CD4-positive, alpha-beta T cell (primary cell): Measurements from ENCODE around the gene GAREM2. TPM values are rescaled to one million over a fixed set of nuclear protein-coding genes. Genes with fewer than 3 reads are reported as not detected.
A peak's percentile ranks its signal among the peaks of the same experiment; 100 is the strongest.

Experiments
- ATAC-seq: fragments of 200-7000 bp; cut with Tn5 transposase; one replicate; pipeline ENCODE4 v1.10.0; 2022; ENCODE audit warnings: mild to moderate bottlenecking; ENCODE audit not compliant: poor library complexity
- CTCF ChIA-PET: fragments of 350-600 bp; sonication (Branson Sonifier 250); formaldehyde crosslinking; loops from one replicate; lab custom pipeline; 2021; ENCODE audit warnings: antibody characterized with exemption, inconsistent platforms; lab: Charles Lee
- POLR2A ChIA-PET: fragments of 350-600 bp; sonication (Branson Sonifier 250); formaldehyde crosslinking; loops from one replicate; lab custom pipeline; 2021; ENCODE audit warnings: antibody characterized with exemption, inconsistent platforms; lab: Charles Lee
- DNase-seq, 14 experiments: peaks; one replicate each; pipeline ENCODE4 v3.0.0-alpha.2; 2013 to 2020; ENCODE audit warnings: mixed read lengths in 2 of 14
- H3K27ac ChIP-seq, 2 donors: one replicate each; pipeline versions ENCODE4 v1.5.1 to v1.7.0; 2013; ENCODE audit warnings: low read length in 2 of 2, low read depth in 1 of 2, mild to moderate bottlenecking in 1 of 2
- H3K27me3 ChIP-seq, 2 experiments: 1 replicate in 1 of 2; 2 replicates in 1 of 2; pipeline versions ENCODE4 v1.6.1 to v1.7.0; 2013; ENCODE audit warnings: low read length in 2 of 2, control low read depth in 1 of 2, mild to moderate bottlenecking in 1 of 2, moderate library complexity in 1 of 2; ENCODE audit not compliant: insufficient read depth in 2 of 2, control insufficient read depth in 1 of 2
- H3K36me3 ChIP-seq: one replicate; pipeline ENCODE4 v1.6.1; 2013; ENCODE audit warnings: low read length, control low read depth; ENCODE audit not compliant: insufficient read depth
- H3K4me1 ChIP-seq: one replicate; pipeline ENCODE4 v1.6.1; 2013; ENCODE audit warnings: low read length, control low read depth; ENCODE audit not compliant: insufficient read depth
- H3K4me3 ChIP-seq: one replicate; pipeline ENCODE4 v1.5.1; 2013; ENCODE audit warnings: mild to moderate bottlenecking, low read length, moderate library complexity
- H3K9me3 ChIP-seq, 2 experiments: 1 replicate in 1 of 2; 2 replicates in 1 of 2; pipeline versions ENCODE4 v1.6.1 to v1.7.0; 2013; ENCODE audit warnings: low read length in 2 of 2, mild to moderate bottlenecking in 2 of 2, control low read depth in 1 of 2, moderate library complexity in 1 of 2; ENCODE audit not compliant: control insufficient read depth in 1 of 2, insufficient read depth in 1 of 2
- H3K27ac Mint-ChIP-seq: one replicate; pipeline ENCODE4 v1.8.0; 2020; ENCODE audit warnings: mixed read lengths
- H3K27me3 Mint-ChIP-seq: one replicate; pipeline ENCODE4 v1.8.0; 2021; ENCODE audit warnings: mixed read lengths
- H3K36me3 Mint-ChIP-seq: one replicate; pipeline ENCODE4 v1.8.0; 2021; ENCODE audit warnings: low read depth, mixed read lengths
- H3K4me1 Mint-ChIP-seq: one replicate; pipeline ENCODE4 v1.8.0; 2021; ENCODE audit warnings: low read depth, mixed read lengths
- H3K4me3 Mint-ChIP-seq: one replicate; pipeline ENCODE4 v1.8.0; 2020; ENCODE audit warnings: mild to moderate bottlenecking, mixed read lengths
- H3K9me3 Mint-ChIP-seq: one replicate; pipeline ENCODE4 v1.8.0; 2020; ENCODE audit warnings: mixed read lengths
- intact Hi-C, 2 experiments: fragments of 100-400 bp; cut with DNase I in 1 of 2; cut with micrococcal nuclease in 1 of 2; formaldehyde crosslinking; loops; one replicate each; pipeline versions ENCODE4 v1.15.1 to v1.9.0; 2023 to 2025; cut with DNase I, micrococcal nuclease
- total RNA-seq, 174 experiments: library from RNA in 2 of 174; stranded (reverse) in 2 of 174; gene quantifications; one replicate each; pipeline ENCODE4 v1.2.3 and lab custom pipeline; 2021 to 2026
- TF ChIP-seq, protein P1 (sequence below): fragments of 200-600 bp; IDR thresholded peaks from one replicate; pipeline ENCODE4 v1.8.0; 2022; ENCODE audit warnings: antibody characterized with exemption, mild to moderate bottlenecking

The GAREM2 gene
- total RNA-seq, 2 experiments from 2014 or later = 4.3 to 7.3 TPM

DNA sequence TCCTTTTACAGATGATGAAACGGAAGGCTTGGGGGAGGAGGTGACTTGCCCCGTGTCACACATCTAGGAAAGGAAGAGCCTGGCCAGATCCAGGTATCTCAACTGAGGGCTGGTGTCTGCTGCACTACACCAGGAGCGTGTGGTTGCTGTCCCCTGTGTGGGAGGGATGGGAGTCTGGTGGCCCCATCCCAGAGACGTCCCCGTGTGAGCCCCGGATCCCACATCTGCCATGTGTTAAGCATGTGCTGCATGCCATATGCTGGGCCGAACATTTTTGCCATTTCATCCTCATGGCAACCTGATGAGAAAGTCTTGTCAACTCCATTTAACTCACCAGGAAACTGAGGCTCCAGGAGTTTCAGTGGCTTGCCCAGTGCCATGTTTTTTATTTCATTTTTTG lies 4.2 kb downstream of the GAREM2 start:
- no peaks in the 10 kb centered on the region for H3K9me3 Mint-ChIP-seq
- intact Hi-C loops = no loop called here
- no peaks in the 10 kb centered on the region for H3K36me3 Mint-ChIP-seq
- peaks cover 0 to 16% of the 10 kb centered on the region in 2 experiments for H3K9me3 ChIP-seq
- H3K4me3 ChIP-seq = no peak overlapping the region
- CTCF ChIA-PET = no interaction called here
- POLR2A ChIA-PET = interaction anchor here (3.3 kb wide), 1 partner anchor 8 kb away, joined by 13 read pairs; no protein-coding TSS in a partner anchor
- TF ChIP-seq, protein P1, sequence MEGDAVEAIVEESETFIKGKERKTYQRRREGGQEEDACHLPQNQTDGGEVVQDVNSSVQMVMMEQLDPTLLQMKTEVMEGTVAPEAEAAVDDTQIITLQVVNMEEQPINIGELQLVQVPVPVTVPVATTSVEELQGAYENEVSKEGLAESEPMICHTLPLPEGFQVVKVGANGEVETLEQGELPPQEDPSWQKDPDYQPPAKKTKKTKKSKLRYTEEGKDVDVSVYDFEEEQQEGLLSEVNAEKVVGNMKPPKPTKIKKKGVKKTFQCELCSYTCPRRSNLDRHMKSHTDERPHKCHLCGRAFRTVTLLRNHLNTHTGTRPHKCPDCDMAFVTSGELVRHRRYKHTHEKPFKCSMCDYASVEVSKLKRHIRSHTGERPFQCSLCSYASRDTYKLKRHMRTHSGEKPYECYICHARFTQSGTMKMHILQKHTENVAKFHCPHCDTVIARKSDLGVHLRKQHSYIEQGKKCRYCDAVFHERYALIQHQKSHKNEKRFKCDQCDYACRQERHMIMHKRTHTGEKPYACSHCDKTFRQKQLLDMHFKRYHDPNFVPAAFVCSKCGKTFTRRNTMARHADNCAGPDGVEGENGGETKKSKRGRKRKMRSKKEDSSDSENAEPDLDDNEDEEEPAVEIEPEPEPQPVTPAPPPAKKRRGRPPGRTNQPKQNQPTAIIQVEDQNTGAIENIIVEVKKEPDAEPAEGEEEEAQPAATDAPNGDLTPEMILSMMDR = no peak
- DNase-seq (no peak), ATAC-seq (no peak)
- H3K4me1 ChIP-seq = peaks cover 32% of the 10 kb centered on the region
- peaks cover 15% of the 10 kb centered on the region for H3K4me1 Mint-ChIP-seq
- no peak overlapping the region for H3K27ac ChIP-seq
- H3K4me3 Mint-ChIP-seq = no peak overlapping the region
- no peaks in the 10 kb centered on the region for H3K36me3 ChIP-seq
- H3K27me3 Mint-ChIP-seq = peaks cover 39% of the 10 kb centered on the region
- H3K27me3 ChIP-seq = peaks cover 39 to 52% of the 10 kb centered on the region in 2 experiments
- no peak overlapping the region for H3K27ac Mint-ChIP-seq

DNA sequence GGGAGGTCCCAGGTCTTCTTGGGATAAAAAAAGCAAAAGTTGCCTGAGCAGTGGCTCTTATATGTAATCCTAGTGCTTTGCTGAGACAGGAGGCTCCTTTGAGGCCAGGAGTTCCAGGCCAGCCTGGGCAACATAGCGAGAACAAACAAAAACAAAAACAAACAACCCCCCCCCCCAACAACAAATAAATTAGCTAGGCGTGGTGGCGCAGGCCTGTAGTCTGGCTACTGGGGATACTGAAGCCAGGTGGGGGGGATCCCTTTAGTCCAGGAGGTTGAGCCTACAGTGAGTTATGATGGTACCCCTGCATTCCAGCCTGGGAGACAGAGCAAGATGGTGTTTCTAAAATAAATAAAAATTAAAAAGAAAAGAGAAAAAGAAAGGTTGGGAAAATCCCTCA lies 5.4 kb downstream of the GAREM2 start:
- Mint-ChIP-seq H3K4me1 (peaks cover 12% of the 10 kb centered on the region), H3K9me3 (no peaks in the 10 kb centered on the region), H3K36me3 (no peaks in the 10 kb centered on the region), H3K27ac (no peak overlapping the region), H3K27me3 (peaks cover 36% of the 10 kb centered on the region), H3K4me3 (no peak overlapping the region)
- TF ChIP-seq, protein P1 = no peak
- intact Hi-C loops = no loop called here
- ChIA-PET CTCF (no interaction called here), POLR2A (no interaction called here)
- no peak for ATAC-seq
- no peak overlapping the region for H3K4me3 ChIP-seq
- no peak for DNase-seq
- no peaks in the 10 kb centered on the region for H3K36me3 ChIP-seq
- peaks cover 0 to 12% of the 10 kb centered on the region in 2 experiments for H3K9me3 ChIP-seq
- H3K4me1 ChIP-seq = peaks cover 25% of the 10 kb centered on the region
- peaks cover 36 to 49% of the 10 kb centered on the region in 2 experiments for H3K27me3 ChIP-seq
- no peak overlapping the region for H3K27ac ChIP-seq

DNA sequence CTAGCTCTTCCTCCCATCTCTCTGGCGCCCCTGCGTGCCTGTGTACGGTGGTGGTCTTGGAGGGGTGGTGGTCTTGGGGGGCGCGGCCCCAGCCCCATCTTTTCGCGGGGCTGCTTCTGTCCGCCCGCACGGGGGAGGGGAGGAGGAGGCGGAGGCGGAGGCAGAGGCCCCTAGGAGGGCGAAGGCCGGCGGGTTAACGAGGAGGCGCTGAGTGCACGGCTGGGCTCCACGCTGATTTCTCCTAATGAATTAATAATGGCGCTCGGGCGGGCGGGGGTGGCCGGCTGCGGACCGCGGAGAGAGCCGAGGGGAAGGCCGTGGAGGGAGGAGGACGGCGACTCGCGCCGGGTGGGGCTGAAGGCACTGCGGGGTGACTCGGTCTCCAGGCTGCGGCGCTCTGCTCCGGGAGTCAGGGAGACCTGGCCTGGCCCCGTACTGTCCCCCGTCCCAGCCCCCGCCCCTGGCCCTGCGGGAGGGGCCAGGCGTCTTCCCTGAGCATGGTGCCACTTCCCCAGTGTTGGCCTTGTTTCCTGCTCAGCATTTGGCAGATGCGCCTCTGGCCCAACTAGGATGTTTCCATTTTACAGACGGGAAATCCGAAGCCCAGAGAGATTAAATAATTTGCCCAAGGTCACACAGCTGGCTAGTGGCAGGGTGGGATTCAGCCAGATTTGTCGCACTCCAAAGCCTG lies 6.0 kb downstream of the GAREM2 start:
- intact Hi-C loops = no loop called here
- H3K36me3 Mint-ChIP-seq = no peaks in the 10 kb centered on the region
- H3K27me3 Mint-ChIP-seq = peaks cover 36% of the 10 kb centered on the region
- H3K4me1 Mint-ChIP-seq = peaks cover 12% of the 10 kb centered on the region
- H3K9me3 ChIP-seq = peaks cover 0 to 9% of the 10 kb centered on the region in 2 experiments
- H3K27ac ChIP-seq = no peak overlapping the region
- H3K27ac Mint-ChIP-seq = no peak overlapping the region
- peak overlapping the region; percentile 41 for H3K4me3 ChIP-seq
- H3K36me3 ChIP-seq = no peaks in the 10 kb centered on the region
- ChIA-PET CTCF (no interaction called here), POLR2A (no interaction called here)
- H3K4me1 ChIP-seq = peaks cover 20% of the 10 kb centered on the region
- H3K9me3 Mint-ChIP-seq = no peaks in the 10 kb centered on the region
- peaks cover 33 to 45% of the 10 kb centered on the region in 2 experiments for H3K27me3 ChIP-seq
- peak overlapping the region; percentile 81 for H3K4me3 Mint-ChIP-seq
- peak; percentile 68 for ATAC-seq
- peak in 3 of 14 experiments; percentile 33 to 50 (median 36) for DNase-seq
- TF ChIP-seq, protein P1 = no peak
